Neural cell (in vitro differentiated cells): Measurements from ENCODE around the gene ZC3H12C.

Experiments
- EP300 ChIP-seq: fragments of 450-650 bp; conservative IDR thresholded peaks from 2 replicates; pipeline ENCODE4 v1.6.1; 2014; ENCODE audit warnings: antibody characterized with exemption, mild to moderate bottlenecking, moderate library complexity; ENCODE audit not compliant: poor library complexity, severe bottlenecking
- EZH2 ChIP-seq: fragments of 200-600, 300-800 bp; shearing (Covaris generic), sonication (generic); IDR thresholded peaks from 2 replicates; pipeline ENCODE4 v1.6.1; 2014; ENCODE audit warnings: antibody characterized with exemption, low read length, borderline replicate concordance, mild to moderate bottlenecking; ENCODE audit not compliant: insufficient read depth, poor library complexity, severe bottlenecking
- POLR2AphosphoS5 ChIP-seq: IDR thresholded peaks from 2 replicates; pipeline ENCODE4 v1.6.1; 2012
- TF ChIP-seq, protein P1 (sequence below): fragments of 450-650 bp; IDR thresholded peaks from 2 replicates; pipeline ENCODE4 v1.5.1; 2014; ENCODE audit warnings: antibody characterized with exemption, mild to moderate bottlenecking, moderate library complexity; ENCODE audit not compliant: poor library complexity, severe bottlenecking
- TF ChIP-seq, protein P2 (sequence below): IDR thresholded peaks from 2 replicates; pipeline ENCODE4 v1.6.1; 2012; ENCODE audit warnings: borderline replicate concordance

DNA sequence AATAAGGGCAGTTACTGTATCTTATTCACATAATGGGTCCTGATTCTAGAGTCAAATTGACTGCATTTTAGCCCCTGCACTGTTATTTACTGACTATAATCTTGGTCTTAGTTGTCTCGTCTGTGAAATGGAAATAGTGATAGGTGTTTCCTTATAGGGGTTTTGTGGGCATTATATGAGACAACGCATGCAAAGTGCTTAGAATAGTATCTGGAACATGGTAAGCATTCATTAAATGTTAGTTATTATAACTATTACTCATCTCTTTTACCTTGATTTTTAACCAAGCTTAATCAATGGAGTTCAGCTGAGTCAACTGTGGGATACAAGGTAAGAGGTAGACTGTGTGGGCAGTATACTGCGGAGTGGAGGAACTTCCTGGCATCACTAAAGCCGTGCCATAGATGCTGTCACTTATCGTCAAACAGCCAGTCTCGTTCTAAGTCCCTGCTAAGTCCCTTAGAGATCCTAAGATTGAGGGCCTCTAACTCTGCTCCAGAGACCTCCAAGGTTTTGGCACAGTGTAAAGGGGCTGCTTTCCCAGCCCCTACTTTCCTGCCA lies 2.6 kb upstream of the ZC3H12C start:
- TF ChIP-seq, protein P1, sequence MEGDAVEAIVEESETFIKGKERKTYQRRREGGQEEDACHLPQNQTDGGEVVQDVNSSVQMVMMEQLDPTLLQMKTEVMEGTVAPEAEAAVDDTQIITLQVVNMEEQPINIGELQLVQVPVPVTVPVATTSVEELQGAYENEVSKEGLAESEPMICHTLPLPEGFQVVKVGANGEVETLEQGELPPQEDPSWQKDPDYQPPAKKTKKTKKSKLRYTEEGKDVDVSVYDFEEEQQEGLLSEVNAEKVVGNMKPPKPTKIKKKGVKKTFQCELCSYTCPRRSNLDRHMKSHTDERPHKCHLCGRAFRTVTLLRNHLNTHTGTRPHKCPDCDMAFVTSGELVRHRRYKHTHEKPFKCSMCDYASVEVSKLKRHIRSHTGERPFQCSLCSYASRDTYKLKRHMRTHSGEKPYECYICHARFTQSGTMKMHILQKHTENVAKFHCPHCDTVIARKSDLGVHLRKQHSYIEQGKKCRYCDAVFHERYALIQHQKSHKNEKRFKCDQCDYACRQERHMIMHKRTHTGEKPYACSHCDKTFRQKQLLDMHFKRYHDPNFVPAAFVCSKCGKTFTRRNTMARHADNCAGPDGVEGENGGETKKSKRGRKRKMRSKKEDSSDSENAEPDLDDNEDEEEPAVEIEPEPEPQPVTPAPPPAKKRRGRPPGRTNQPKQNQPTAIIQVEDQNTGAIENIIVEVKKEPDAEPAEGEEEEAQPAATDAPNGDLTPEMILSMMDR, result no peak
- no peak for TF ChIP-seq POLR2AphosphoS5
- TF ChIP-seq, protein P2, sequence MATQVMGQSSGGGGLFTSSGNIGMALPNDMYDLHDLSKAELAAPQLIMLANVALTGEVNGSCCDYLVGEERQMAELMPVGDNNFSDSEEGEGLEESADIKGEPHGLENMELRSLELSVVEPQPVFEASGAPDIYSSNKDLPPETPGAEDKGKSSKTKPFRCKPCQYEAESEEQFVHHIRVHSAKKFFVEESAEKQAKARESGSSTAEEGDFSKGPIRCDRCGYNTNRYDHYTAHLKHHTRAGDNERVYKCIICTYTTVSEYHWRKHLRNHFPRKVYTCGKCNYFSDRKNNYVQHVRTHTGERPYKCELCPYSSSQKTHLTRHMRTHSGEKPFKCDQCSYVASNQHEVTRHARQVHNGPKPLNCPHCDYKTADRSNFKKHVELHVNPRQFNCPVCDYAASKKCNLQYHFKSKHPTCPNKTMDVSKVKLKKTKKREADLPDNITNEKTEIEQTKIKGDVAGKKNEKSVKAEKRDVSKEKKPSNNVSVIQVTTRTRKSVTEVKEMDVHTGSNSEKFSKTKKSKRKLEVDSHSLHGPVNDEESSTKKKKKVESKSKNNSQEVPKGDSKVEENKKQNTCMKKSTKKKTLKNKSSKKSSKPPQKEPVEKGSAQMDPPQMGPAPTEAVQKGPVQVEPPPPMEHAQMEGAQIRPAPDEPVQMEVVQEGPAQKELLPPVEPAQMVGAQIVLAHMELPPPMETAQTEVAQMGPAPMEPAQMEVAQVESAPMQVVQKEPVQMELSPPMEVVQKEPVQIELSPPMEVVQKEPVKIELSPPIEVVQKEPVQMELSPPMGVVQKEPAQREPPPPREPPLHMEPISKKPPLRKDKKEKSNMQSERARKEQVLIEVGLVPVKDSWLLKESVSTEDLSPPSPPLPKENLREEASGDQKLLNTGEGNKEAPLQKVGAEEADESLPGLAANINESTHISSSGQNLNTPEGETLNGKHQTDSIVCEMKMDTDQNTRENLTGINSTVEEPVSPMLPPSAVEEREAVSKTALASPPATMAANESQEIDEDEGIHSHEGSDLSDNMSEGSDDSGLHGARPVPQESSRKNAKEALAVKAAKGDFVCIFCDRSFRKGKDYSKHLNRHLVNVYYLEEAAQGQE, result no peak
- TF ChIP-seq EP300, result no peak
- no peak for TF ChIP-seq EZH2
